Fibroblast of lung (primary cell): ENCODE data around the gene ZNF385B. TPM values are rescaled to one million over a fixed set of nuclear protein-coding genes. Genes with fewer than 3 reads are reported as not detected.

Source experiments
- DNase-seq, 2 donors: peaks; one replicate each; pipeline versions ENCODE4 v3.0.0 to v3.0.0-alpha.2; 2010; ENCODE audit warnings: low read depth in 2 of 2
- H2AFZ ChIP-seq: 2 replicates; pipeline ENCODE4 v1.5.1; 2012; ENCODE audit warnings: low read length, control low read depth, inconsistent platforms
- H3K27ac ChIP-seq: 2 replicates; pipeline ENCODE4 v1.5.1; 2011; ENCODE audit warnings: low read length, control low read depth; ENCODE audit not compliant: insufficient read depth
- H3K27me3 ChIP-seq: 2 replicates; pipeline ENCODE4 v1.5.1; 2011; ENCODE audit warnings: mild to moderate bottlenecking, low read length; ENCODE audit not compliant: control insufficient read depth, insufficient read depth
- H3K36me3 ChIP-seq: 2 replicates; pipeline ENCODE4 v1.5.1; 2011; ENCODE audit warnings: low read length; ENCODE audit not compliant: control insufficient read depth, insufficient read depth
- H3K4me1 ChIP-seq: 2 replicates; pipeline ENCODE4 v1.5.1; 2011; ENCODE audit warnings: low read length; ENCODE audit not compliant: control insufficient read depth, insufficient read depth; ENCODE audit errors: extremely low read depth
- H3K4me2 ChIP-seq: 2 replicates; pipeline ENCODE4 v1.5.1; 2011; ENCODE audit warnings: low read length, control low read depth; ENCODE audit not compliant: insufficient read depth; ENCODE audit errors: extremely low read depth
- H3K4me3 ChIP-seq, 4 experiments: fragments of 200-600 bp in 1 of 4; sonication (generic) in 1 of 4; replicated peaks in 1 of 4; 2 replicates each; pipeline ENCODE4 v1.5.1; 2011 to 2016; ENCODE audit warnings: low read length in 4 of 4, low read depth in 3 of 4, mild to moderate bottlenecking in 3 of 4, control low read depth in 2 of 4, inconsistent platforms in 1 of 4, mixed read lengths in 1 of 4; ENCODE audit not compliant: insufficient read depth in 1 of 4; ENCODE audit errors: control extremely low read depth in 1 of 4
- H3K79me2 ChIP-seq: 2 replicates; pipeline ENCODE4 v1.5.1; 2012; ENCODE audit warnings: mild to moderate bottlenecking, low read length, inconsistent platforms; ENCODE audit not compliant: control insufficient read depth, insufficient read depth
- H3K9ac ChIP-seq: 2 replicates; pipeline ENCODE4 v1.5.1; 2011; ENCODE audit warnings: mild to moderate bottlenecking, low read length, control low read depth; ENCODE audit not compliant: insufficient read depth
- H3K9me3 ChIP-seq: 2 replicates; pipeline ENCODE4 v1.5.1; 2012; ENCODE audit warnings: low read depth, low read length; ENCODE audit not compliant: control insufficient read depth, insufficient read depth
- H4K20me1 ChIP-seq: 2 replicates; pipeline ENCODE4 v1.5.1; 2011; ENCODE audit warnings: low read length; ENCODE audit not compliant: control insufficient read depth, insufficient read depth; ENCODE audit errors: extremely low read depth
- CTCF ChIP-seq, 2 donors: IDR thresholded peaks in 1 of 2; conservative IDR thresholded peaks in 1 of 2; 1 replicate in 1 of 2; 2 replicates in 1 of 2; pipeline ENCODE4 v1.5.1; 2011 to 2012; ENCODE audit warnings: low read length in 2 of 2, control low read depth in 1 of 2, inconsistent platforms in 1 of 2, low read depth in 1 of 2, mild to moderate bottlenecking in 1 of 2
- EZH2 ChIP-seq: IDR thresholded peaks from 2 replicates; pipeline ENCODE4 v1.5.1; 2012; ENCODE audit warnings: low read length, control low read depth, mild to moderate bottlenecking; ENCODE audit errors: missing control alignments
- polyA plus RNA-seq, 2 donors: library from polyadenylated mRNA; depleted of rRNA in 1 of 2; stranded (reverse) in 1 of 2; unstranded in 1 of 2; fragments of >200 nt; gene quantifications; 2 replicates each; pipeline ENCODE4 v1.2.1, GENCODE V29; 2011 to 2012; ENCODE audit warnings: missing spikeins in 1 of 2
- total RNA-seq: library from RNA; depleted of rRNA; stranded (reverse); fragments of >200 nt; gene quantifications from 2 replicates; pipeline ENCODE4 v1.2.1, GENCODE V29; 2014

ZNF385B gene
- total and polyA plus RNA-seq, 2 donors (not counting 1 experiment from before 2014, with no cell fraction given) = 0.06 TPM; not detected in 1

GRCh38 chr2:179446476-179447141 is 414.8 kb downstream of the ZNF385B start:
- TF ChIP-seq CTCF (conservative IDR thresholded peaks at IDR 0.05 in 1 of 2, IDR thresholded peaks at IDR 0.05 in 1 of 2; ENCODE audit: low read depth in 1 of 2, low read length in 2 of 2) (no peak), EZH2 (no peak)

GRCh38 chr2:179444056-179444455 is 417.4 kb downstream of the ZNF385B start:
- TF ChIP-seq EZH2 = no peak
- TF ChIP-seq CTCF (conservative IDR thresholded peaks at IDR 0.05 in 1 of 2, IDR thresholded peaks at IDR 0.05 in 1 of 2; ENCODE audit: low read depth in 1 of 2, low read length in 2 of 2) = no peak
- Histone ChIP-seq H3K27me3 (no peaks in the 10 kb centered on the region), H3K4me1 (peaks cover 2% of the 10 kb centered on the region), H3K9me3 (no peaks in the 10 kb centered on the region), H3K4me3 (no peak overlapping the region), H4K20me1 (no peaks in the 10 kb centered on the region), H3K79me2 (no peaks in the 10 kb centered on the region), H2AFZ (no peak overlapping the region), H3K27ac (no peak overlapping the region), H3K4me2 (no peak overlapping the region), H3K9ac (no peak overlapping the region), H3K36me3 (no peaks in the 10 kb centered on the region)
- peak; percentile 6 to 63 for DNase-seq

More at GRCh38 chr2:179446476-179447141, 414.8 kb downstream of the ZNF385B start:
- Histone ChIP-seq H3K27me3 (no peaks in the 10 kb centered on the region), H3K4me1 (peaks cover 2% of the 10 kb centered on the region), H4K20me1 (no peaks in the 10 kb centered on the region), H3K4me3 (no peak overlapping the region), H3K9me3 (no peaks in the 10 kb centered on the region), H3K36me3 (no peaks in the 10 kb centered on the region), H3K79me2 (no peaks in the 10 kb centered on the region), H2AFZ (no peak overlapping the region), H3K27ac (no peak overlapping the region), H3K9ac (no peak overlapping the region), H3K4me2 (no peak overlapping the region)
- DNase-seq = peak in 1 of 2 donors; percentile 12

- no peaks in the 10 kb centered on the region for H3K36me3 ChIP-seq
- H3K27me3 ChIP-seq = no peaks in the 10 kb centered on the region
- no peaks in the 10 kb centered on the region for H3K79me2 ChIP-seq
- no peak for DNase-seq
- no peak overlapping the region for H2AFZ ChIP-seq
- H3K27ac ChIP-seq = no peak overlapping the region
- no peaks in the 10 kb centered on the region for H4K20me1 ChIP-seq
- peaks cover 2% of the 10 kb centered on the region for H3K4me1 ChIP-seq
- no peak overlapping the region for H3K4me2 ChIP-seq
- no peak overlapping the region for H3K4me3 ChIP-seq
- TF ChIP-seq CTCF (conservative IDR thresholded peaks at IDR 0.05 in 1 of 2, IDR thresholded peaks at IDR 0.05 in 1 of 2; ENCODE audit: low read depth in 1 of 2, low read length in 2 of 2) = no peak
- no peak for TF ChIP-seq EZH2
- H3K9me3 ChIP-seq = no peaks in the 10 kb centered on the region
- H3K9ac ChIP-seq = no peak overlapping the region
Observed at GRCh38 chr2:179443180-179443579, 418.2 kb downstream of the ZNF385B start.
